ENCODE measurements around the gene RTN4R.

GRCh38 chr22:20253161-20253560 lies 15.0 kb downstream of the RTN4R start:
- no peak for TF ChIP-seq CTCF (IDR thresholded peaks at IDR 0.05)
- no peak for TF ChIP-seq POLR2A (IDR thresholded peaks at IDR 0.05)
- TF ChIP-seq EP300 (IDR thresholded peaks at IDR 0.05) = no peak

Measured in ovary (tissue), 3 donors.